Effector memory CD4-positive, alpha-beta T cell (primary cell): Measurements from ENCODE around the gene BCAR3.

Experiments used
- DNase-seq, 3 donors: peaks; one replicate each; pipeline ENCODE4 v3.0.0-alpha.2; 2020
- H3K27ac ChIP-seq: 2 replicates; pipeline ENCODE4 v1.7.0; 2013; ENCODE audit warnings: mild to moderate bottlenecking, low read length, moderate library complexity; ENCODE audit not compliant: insufficient read depth, poor library complexity, severe bottlenecking
- H3K27me3 ChIP-seq: replicated peaks from 2 replicates; pipeline ENCODE4 v1.7.0; 2013; ENCODE audit warnings: mild to moderate bottlenecking, low read length; ENCODE audit not compliant: insufficient read depth, control insufficient read depth, poor library complexity, severe bottlenecking
- H3K36me3 ChIP-seq: 2 replicates; pipeline ENCODE4 v1.7.0; 2013; ENCODE audit warnings: mild to moderate bottlenecking, low read length, moderate library complexity; ENCODE audit not compliant: control insufficient read depth, insufficient read depth
- H3K4me1 ChIP-seq: 2 replicates; pipeline ENCODE4 v1.7.0; 2013; ENCODE audit warnings: low read length, mild to moderate bottlenecking; ENCODE audit not compliant: control insufficient read depth, insufficient read depth, poor library complexity, severe bottlenecking
- H3K4me3 ChIP-seq: 2 replicates; pipeline ENCODE4 v1.7.0; 2013; ENCODE audit warnings: low read length, low read depth, mild to moderate bottlenecking; ENCODE audit not compliant: insufficient read depth, poor library complexity, severe bottlenecking
- H3K9me3 ChIP-seq: 2 replicates; pipeline ENCODE4 v1.7.0; 2013; ENCODE audit warnings: mild to moderate bottlenecking, low read length, moderate library complexity; ENCODE audit not compliant: control insufficient read depth

The BCAR3 gene

GRCh38 chr1:93705892-93706500, 24.4 kb upstream of the BCAR3 start:
- Histone ChIP-seq H3K9me3 (no peaks in the 10 kb centered on the region), H3K4me1 (no peaks in the 10 kb centered on the region), H3K36me3 (no peaks in the 10 kb centered on the region), H3K27me3 (no peaks in the 10 kb centered on the region), H3K27ac (no peak overlapping the region), H3K4me3 (no peak overlapping the region)
- DNase-seq: no peak

GRCh38 chr1:93704052-93704451, 22.4 kb upstream of the BCAR3 start:
- no peak overlapping the region for H3K4me3 ChIP-seq
- no peaks in the 10 kb centered on the region for H3K36me3 ChIP-seq
- no peak for DNase-seq
- no peaks in the 10 kb centered on the region for H3K4me1 ChIP-seq
- H3K9me3 ChIP-seq: no peaks in the 10 kb centered on the region
- no peaks in the 10 kb centered on the region for H3K27me3 ChIP-seq
- H3K27ac ChIP-seq: no peak overlapping the region

GRCh38 chr1:93703643-93704042, 22.0 kb upstream of the BCAR3 start:
- no peaks in the 10 kb centered on the region for H3K4me1 ChIP-seq
- no peak overlapping the region for H3K27ac ChIP-seq
- H3K4me3 ChIP-seq: no peak overlapping the region
- H3K9me3 ChIP-seq: no peaks in the 10 kb centered on the region
- H3K36me3 ChIP-seq: no peaks in the 10 kb centered on the region
- H3K27me3 ChIP-seq: no peaks in the 10 kb centered on the region
- no peak for DNase-seq

GRCh38 chr1:93702828-93703183, 21.2 kb upstream of the BCAR3 start:
- H3K36me3 ChIP-seq: no peaks in the 10 kb centered on the region
- H3K27me3 ChIP-seq: no peaks in the 10 kb centered on the region
- H3K27ac ChIP-seq: no peak overlapping the region
- no peaks in the 10 kb centered on the region for H3K9me3 ChIP-seq
- no peak for DNase-seq
- H3K4me3 ChIP-seq: no peak overlapping the region
- no peaks in the 10 kb centered on the region for H3K4me1 ChIP-seq

GRCh38 chr1:93702111-93702827, 20.6 kb upstream of the BCAR3 start:
- H3K27me3 ChIP-seq: no peaks in the 10 kb centered on the region
- H3K4me3 ChIP-seq: no peak overlapping the region
- no peak for DNase-seq
- no peak overlapping the region for H3K27ac ChIP-seq
- H3K9me3 ChIP-seq: no peaks in the 10 kb centered on the region
- H3K36me3 ChIP-seq: no peaks in the 10 kb centered on the region
- H3K4me1 ChIP-seq: no peaks in the 10 kb centered on the region

GRCh38 chr1:93701629-93702028, 20.0 kb upstream of the BCAR3 start:
- Histone ChIP-seq H3K27ac (no peak overlapping the region), H3K4me3 (no peak overlapping the region), H3K27me3 (no peaks in the 10 kb centered on the region), H3K9me3 (no peaks in the 10 kb centered on the region), H3K36me3 (no peaks in the 10 kb centered on the region), H3K4me1 (no peaks in the 10 kb centered on the region)
- no peak for DNase-seq

- Histone ChIP-seq H3K27me3 (no peaks in the 10 kb centered on the region), H3K27ac (no peak overlapping the region), H3K4me3 (no peak overlapping the region), H3K4me1 (no peaks in the 10 kb centered on the region), H3K36me3 (no peaks in the 10 kb centered on the region), H3K9me3 (no peaks in the 10 kb centered on the region)
- DNase-seq: no peak
Measured at GRCh38 chr1:93700532-93701469, 19.2 kb upstream of the BCAR3 start.

GRCh38 chr1:93699503-93700168, 18.0 kb upstream of the BCAR3 start:
- Histone ChIP-seq H3K36me3 (no peaks in the 10 kb centered on the region), H3K27ac (no peak overlapping the region), H3K27me3 (no peaks in the 10 kb centered on the region), H3K9me3 (no peaks in the 10 kb centered on the region), H3K4me1 (no peaks in the 10 kb centered on the region), H3K4me3 (no peak overlapping the region)
- no peak for DNase-seq

GRCh38 chr1:93699049-93699384, 17.4 kb upstream of the BCAR3 start:
- H3K27me3 ChIP-seq: no peaks in the 10 kb centered on the region
- no peaks in the 10 kb centered on the region for H3K4me1 ChIP-seq
- no peaks in the 10 kb centered on the region for H3K36me3 ChIP-seq
- no peak overlapping the region for H3K27ac ChIP-seq
- no peak overlapping the region for H3K4me3 ChIP-seq
- H3K9me3 ChIP-seq: no peaks in the 10 kb centered on the region
- no peak for DNase-seq
